GM19452 (cell line): Measurements from ENCODE around the gene KIR3DL3.
"Not testable (repeated sequence)": the region's sequence is repeated elsewhere in the genome, so short reads cannot be mapped to it uniquely, and the experiment has no call there.

Source experiments
- ATAC-seq: cut with Tn5 transposase; IDR thresholded peaks from one replicate; pipeline ENCODE4 v1.9.1; 2021; ENCODE audit not compliant: unreplicated experiment

KIR3DL3 gene

DNA sequence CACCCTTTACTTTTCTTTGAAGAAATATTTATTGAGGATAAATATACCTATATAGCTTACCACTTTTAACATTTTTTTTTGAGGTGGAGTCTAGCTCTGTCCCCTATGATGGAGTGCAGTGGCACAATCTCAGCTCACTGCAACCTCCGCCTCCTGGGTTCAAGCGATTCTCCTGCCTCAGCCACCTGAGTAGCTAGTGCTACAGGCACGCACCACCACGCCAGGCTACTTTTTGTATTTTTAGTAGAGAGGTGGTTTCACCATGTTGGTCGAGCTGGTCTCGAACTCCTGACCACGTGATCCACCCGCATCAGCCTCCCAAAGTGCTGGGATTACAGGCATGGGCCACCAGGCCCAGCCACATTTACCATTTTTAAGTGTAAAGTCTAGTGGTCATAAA, 51.6 kb downstream of the KIR3DL3 start:
- ATAC-seq = not testable (repeated sequence)

DNA sequence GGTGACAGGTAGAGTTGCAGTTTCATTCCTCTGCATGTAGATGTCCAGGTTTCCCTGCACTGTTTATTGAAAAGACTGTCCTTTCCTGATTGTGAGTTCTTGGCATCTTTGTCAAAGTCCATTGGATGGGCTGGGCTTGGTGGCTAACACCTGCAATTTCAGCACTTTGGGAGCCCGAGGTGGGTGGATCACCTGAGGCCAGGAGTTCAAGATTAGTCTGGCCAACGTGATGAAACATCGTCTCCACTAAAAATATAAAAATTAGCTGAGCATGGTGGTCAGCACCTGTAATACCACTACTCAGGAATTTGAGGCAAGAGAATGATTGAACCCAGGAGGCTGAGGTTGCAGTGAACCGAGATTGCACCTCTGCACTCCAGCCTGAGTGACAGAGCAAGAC, 53.6 kb downstream of the KIR3DL3 start:
- ATAC-seq = not testable (repeated sequence)

DNA sequence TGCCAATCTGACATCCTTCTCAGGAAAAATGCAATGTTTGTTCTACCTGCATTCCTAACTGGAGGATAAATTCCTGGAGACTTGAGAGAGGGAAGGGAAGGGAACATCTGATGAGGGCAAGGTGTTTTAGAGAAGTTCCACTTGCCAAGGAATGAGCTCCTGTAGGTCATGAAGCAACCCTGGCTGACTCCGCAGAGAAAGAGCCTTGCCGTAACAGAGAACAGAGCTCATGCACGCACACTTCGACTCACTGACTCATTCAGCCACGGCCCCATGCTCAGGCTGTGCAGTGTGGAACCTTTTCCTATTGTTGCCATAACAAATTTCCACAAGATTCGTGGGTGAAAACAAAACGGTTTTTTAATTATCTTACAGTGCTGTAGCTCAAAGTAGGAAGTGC, 54.7 kb downstream of the KIR3DL3 start:
- ATAC-seq = not testable (repeated sequence)

DNA sequence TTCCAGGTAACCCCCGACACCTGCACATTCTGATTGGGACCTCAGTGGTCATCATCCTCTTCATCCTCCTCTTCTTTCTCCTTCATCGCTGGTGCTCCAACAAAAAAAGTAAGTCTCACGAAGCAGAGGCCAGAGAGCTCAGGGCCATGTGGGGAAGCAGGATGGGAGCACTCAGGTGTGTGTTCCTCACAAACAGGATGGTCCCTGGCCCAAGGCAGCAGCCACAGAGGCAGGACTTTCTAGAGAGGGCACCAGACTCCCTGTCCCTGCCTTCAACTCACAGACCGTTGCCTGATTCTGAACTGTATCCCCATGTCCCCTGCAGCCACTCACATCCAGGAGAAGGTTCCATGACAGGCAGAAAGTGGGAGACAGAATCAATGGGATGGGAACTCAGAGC, 58.7 kb downstream of the KIR3DL3 start:
- not testable (repeated sequence) for ATAC-seq
